SK-N-SH treated with all-trans-retinoic acid at 6 μM for 48 hours (cell line): ENCODE data around the gene TSPAN9.

Source experiments
- CSDC2 ChIP-seq: fragments of 250-450 bp; sonication (Bioruptor Pico); IDR thresholded peaks from 2 replicates; pipeline ENCODE4 v1.5.0; 2020; ENCODE audit warnings: mild to moderate bottlenecking, moderate library complexity
- CSRNP3 ChIP-seq: fragments of 250-450 bp; sonication (Bioruptor Pico); IDR thresholded peaks from 2 replicates; pipeline ENCODE4 v1.5.1; 2021; ENCODE audit warnings: mild to moderate bottlenecking, moderate library complexity
- ESRRG ChIP-seq: fragments of 250-450 bp; sonication (Bioruptor Pico); IDR thresholded peaks from 2 replicates; pipeline ENCODE4 v1.6.1; 2021; ENCODE audit warnings: mild to moderate bottlenecking
- GLIS3 ChIP-seq: fragments of 250-450 bp; sonication (Bioruptor Pico); IDR thresholded peaks from 2 replicates; pipeline ENCODE4 v1.5.0; 2020; ENCODE audit warnings: mild to moderate bottlenecking, moderate library complexity
- PPARA ChIP-seq: fragments of 250-450 bp; sonication (Bioruptor Pico); IDR thresholded peaks from 2 replicates; pipeline ENCODE4 v1.5.0; 2020; ENCODE audit warnings: mild to moderate bottlenecking, borderline replicate concordance
- RARB ChIP-seq: fragments of 250-450 bp; sonication (Bioruptor Pico); IDR thresholded peaks from 2 replicates; pipeline ENCODE4 v1.8.0; 2021; ENCODE audit warnings: mild to moderate bottlenecking, moderate library complexity
- SNAI2 ChIP-seq: fragments of 250-450 bp; sonication (Bioruptor Pico); IDR thresholded peaks from 2 replicates; pipeline ENCODE4 v1.5.0; 2020; ENCODE audit warnings: mild to moderate bottlenecking, moderate library complexity
- TCF4 ChIP-seq: fragments of 250-450 bp; sonication (Bioruptor Pico); IDR thresholded peaks from 2 replicates; pipeline ENCODE4 v1.8.0; 2021; ENCODE audit warnings: mild to moderate bottlenecking, moderate library complexity, borderline replicate concordance
- TOX ChIP-seq: fragments of 250-450 bp; sonication (Bioruptor Pico); IDR thresholded peaks from 2 replicates; pipeline ENCODE4 v1.8.0; 2021; ENCODE audit warnings: mild to moderate bottlenecking, moderate library complexity, borderline replicate concordance
- TSHZ2 ChIP-seq: fragments of 250-450 bp; sonication (Bioruptor Pico); IDR thresholded peaks from 2 replicates; pipeline ENCODE4 v1.5.0; 2020; ENCODE audit warnings: mild to moderate bottlenecking, moderate library complexity
- ZC3H10 ChIP-seq: fragments of 250-450 bp; sonication (Bioruptor Pico); IDR thresholded peaks from 2 replicates; pipeline ENCODE4 v1.5.1; 2021; ENCODE audit warnings: mild to moderate bottlenecking, moderate library complexity
- ZFP30 ChIP-seq: fragments of 450-650 bp; formaldehyde crosslinking; IDR thresholded peaks from 2 replicates; pipeline ENCODE4 v1.5.0; 2022; ENCODE audit warnings: mild to moderate bottlenecking, moderate library complexity
- ZNF8 ChIP-seq: fragments of 450-650 bp; formaldehyde crosslinking; IDR thresholded peaks from 2 replicates; pipeline ENCODE4 v1.5.0; 2020; ENCODE audit warnings: mild to moderate bottlenecking, moderate library complexity
- TF ChIP-seq, protein P1 (sequence below): fragments of 250-450 bp; sonication (Bioruptor Pico); IDR thresholded peaks from 2 replicates; pipeline ENCODE4 v1.8.0; 2020; ENCODE audit warnings: mild to moderate bottlenecking, moderate library complexity, borderline replicate concordance

DNA sequence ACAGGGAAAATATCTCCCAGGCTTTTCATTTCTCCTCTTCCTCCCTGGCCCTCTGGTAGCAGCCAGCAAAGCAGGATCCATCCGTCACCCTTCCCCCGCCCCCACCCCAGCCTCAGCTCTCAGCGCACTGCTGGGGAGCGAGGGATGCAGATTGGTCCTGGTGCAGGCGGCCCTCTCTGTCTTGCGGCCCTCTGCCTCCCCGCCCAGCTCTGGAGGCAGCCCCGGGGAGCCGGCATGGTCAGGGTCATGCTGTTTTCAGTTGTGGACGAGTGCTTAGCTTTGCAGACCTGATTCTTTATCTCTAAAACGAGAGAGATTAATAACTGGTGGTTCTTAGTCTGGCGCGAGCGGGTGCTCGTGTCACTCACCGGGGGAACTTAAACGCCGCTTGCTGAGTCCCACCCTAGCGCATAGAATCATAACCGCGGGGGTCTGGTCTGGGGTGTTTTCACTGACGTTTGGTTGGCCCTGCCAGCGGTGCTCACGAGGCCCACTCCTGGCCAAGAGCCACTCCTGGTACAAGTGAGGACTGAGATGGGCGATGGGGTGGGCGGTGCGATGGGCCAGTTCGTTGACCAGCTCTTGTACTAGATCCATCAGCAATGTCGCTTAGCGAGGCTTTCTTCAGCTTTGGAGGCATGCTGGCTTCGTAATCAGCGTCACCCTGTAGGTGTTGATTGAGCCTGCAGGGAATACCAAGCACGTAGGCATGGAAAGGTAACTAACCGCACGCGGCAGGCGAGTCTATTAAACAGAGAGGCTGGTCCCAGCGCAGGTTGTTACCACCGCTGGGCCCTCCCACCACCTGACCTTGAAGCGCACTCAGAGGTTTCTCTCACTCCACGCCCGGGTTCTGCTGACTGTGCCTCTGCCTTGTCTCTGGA, 95.2 kb downstream of the TSPAN9 start:
- TF ChIP-seq ZFP30 (CRISPR knock-in tag): no peak
- TF ChIP-seq, protein P1, sequence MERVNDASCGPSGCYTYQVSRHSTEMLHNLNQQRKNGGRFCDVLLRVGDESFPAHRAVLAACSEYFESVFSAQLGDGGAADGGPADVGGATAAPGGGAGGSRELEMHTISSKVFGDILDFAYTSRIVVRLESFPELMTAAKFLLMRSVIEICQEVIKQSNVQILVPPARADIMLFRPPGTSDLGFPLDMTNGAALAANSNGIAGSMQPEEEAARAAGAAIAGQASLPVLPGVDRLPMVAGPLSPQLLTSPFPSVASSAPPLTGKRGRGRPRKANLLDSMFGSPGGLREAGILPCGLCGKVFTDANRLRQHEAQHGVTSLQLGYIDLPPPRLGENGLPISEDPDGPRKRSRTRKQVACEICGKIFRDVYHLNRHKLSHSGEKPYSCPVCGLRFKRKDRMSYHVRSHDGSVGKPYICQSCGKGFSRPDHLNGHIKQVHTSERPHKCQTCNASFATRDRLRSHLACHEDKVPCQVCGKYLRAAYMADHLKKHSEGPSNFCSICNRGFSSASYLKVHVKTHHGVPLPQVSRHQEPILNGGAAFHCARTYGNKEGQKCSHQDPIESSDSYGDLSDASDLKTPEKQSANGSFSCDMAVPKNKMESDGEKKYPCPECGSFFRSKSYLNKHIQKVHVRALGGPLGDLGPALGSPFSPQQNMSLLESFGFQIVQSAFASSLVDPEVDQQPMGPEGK: no peak
- TF ChIP-seq GLIS3 (CRISPR knock-in tag): no peak
- no peak for TF ChIP-seq TOX (CRISPR knock-in tag)
- no peak for TF ChIP-seq ZNF8
- no peak for TF ChIP-seq ZC3H10 (CRISPR knock-in tag)
- no peak for TF ChIP-seq PPARA (CRISPR knock-in tag)
- no peak for TF ChIP-seq SNAI2 (CRISPR knock-in tag)
- TF ChIP-seq ESRRG (CRISPR knock-in tag): no peak
- TF ChIP-seq RARB: no peak
- no peak for TF ChIP-seq CSRNP3 (CRISPR knock-in tag)
- TF ChIP-seq TCF4 (CRISPR knock-in tag): no peak
- no peak for TF ChIP-seq CSDC2
- no peak for TF ChIP-seq TSHZ2
